Esophagus squamous epithelium (tissue), 4 donors: ENCODE results near the gene PHACTR2.

ENCODE experiments used
- CTCF ChIP-seq, 6 experiments: fragments of 450-650 bp in 4 of 6; fragments of 200-600 bp in 2 of 6; sonication (generic) in 2 of 6; IDR thresholded peaks; one replicate each; pipeline ENCODE4 v1.5.1; 2016 to 2019; ENCODE audit warnings: antibody characterized with exemption in 6 of 6, mild to moderate bottlenecking in 4 of 6, moderate library complexity in 4 of 6
- POLR2A ChIP-seq, 4 donors: fragments of 450-650 bp; IDR thresholded peaks; one replicate each; pipeline ENCODE4 v1.6.1; 2017; ENCODE audit warnings: antibody characterized with exemption in 4 of 4, mild to moderate bottlenecking in 4 of 4, moderate library complexity in 3 of 4

GRCh38 chr6:143753678-143754077 is 75.9 kb downstream of the PHACTR2 start:
- no peak for TF ChIP-seq CTCF (IDR thresholded peaks at IDR 0.05)
- TF ChIP-seq POLR2A (IDR thresholded peaks at IDR 0.05): no peak
